DLD1 (cell line): ENCODE results near the gene FANCM.
"Not testable (repeated sequence)": the region's sequence is repeated elsewhere in the genome, so short reads cannot be mapped to it uniquely, and the experiment has no call there.

Source experiments
- in situ Hi-C: cut with HindIII; loops from 2 replicates; pipeline ENCODE4 v1.10.0; 2017; ENCODE audit warnings: low sequenced_read_pairs

Gene FANCM

GRCh38 chr14:45142083-45142482, 6.4 kb downstream of the FANCM start:
- in situ Hi-C loops = not testable (repeated sequence)

- in situ Hi-C loops = no loop called here
These were observed 8.9 kb downstream of the FANCM start for GRCh38 chr14:45144658-45145057.

GRCh38 chr14:45145214-45145613, 9.5 kb downstream of the FANCM start:
- in situ Hi-C loops = no loop called here

GRCh38 chr14:45149602-45150001, 13.9 kb downstream of the FANCM start:
- in situ Hi-C loops = no loop called here

DNA sequence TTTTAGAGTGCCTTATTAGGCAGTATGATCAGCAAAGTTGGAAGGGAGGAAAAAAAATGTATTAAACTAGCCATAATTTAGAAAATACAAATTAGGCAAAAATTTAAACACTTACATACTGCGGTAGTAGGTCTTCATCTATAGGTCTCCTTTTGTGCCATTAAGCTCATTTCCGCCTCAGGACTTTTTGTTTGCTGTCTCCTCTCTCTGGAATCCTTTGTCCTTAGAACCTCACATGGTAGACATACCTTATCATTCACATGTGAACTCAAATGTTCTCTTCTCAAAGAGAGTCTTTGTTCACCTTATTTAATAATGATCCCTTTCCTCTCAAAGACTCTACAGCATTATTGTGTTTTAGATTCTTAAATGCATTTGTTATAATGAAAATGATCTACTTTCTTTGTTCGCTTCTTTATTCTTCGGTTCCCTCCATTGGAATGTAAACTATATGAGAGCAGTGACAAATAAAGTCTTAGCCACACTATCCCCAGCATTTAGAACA, 14.7 kb downstream of the FANCM start:
- in situ Hi-C loops = no loop called here

DNA sequence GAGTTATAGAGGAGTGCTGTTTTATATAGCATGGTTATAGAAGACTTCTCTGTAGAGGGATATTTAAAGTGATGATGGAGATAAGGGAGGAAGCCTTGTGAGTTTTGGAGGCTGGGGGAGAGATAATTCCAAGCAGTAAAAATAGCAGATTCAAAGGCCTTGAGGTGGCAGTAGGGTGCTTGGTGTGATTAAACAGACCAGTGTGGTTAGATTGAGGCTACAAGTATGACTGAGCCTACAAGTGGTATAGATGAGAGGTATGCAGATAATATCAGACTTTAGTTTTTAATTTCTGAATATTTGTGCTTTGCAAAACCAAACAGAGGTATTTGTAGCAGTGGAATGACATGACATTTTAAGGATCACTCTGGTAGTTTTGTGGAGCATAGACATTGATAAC, 20.3 kb downstream of the FANCM start:
- in situ Hi-C loops = no loop called here

- in situ Hi-C loops = no loop called here
These were observed 34.2 kb downstream of the FANCM start for GRCh38 chr14:45169906-45170305.

- in situ Hi-C loops = no loop called here
These were observed 41.3 kb downstream of the FANCM start for GRCh38 chr14:45177076-45177475.

- in situ Hi-C loops = no loop called here
These were observed 45.6 kb downstream of the FANCM start for GRCh38 chr14:45181329-45181728.

DNA sequence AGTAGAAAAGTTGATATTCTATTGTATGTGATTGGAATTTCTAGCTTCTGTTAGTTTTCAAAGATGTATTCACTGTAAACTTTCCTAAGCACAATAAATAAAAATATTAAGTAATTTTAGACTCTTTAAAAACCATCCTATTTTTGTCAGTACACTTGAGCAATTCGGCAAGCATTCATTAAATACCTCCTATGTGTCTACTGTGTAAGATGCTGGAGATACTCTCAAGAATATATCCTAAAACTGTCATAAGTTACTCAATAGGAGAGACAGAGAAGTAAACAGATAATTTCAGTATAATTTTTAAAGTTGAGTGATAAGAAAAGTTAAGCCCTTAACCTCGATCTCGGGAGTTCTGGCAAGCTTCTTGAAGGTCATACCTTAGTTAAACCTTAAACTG, 46.1 kb downstream of the FANCM start:
- in situ Hi-C loops = no loop called here

- in situ Hi-C loops = no loop called here
These were observed 49.5 kb downstream of the FANCM start for GRCh38 chr14:45185100-45185814.

DNA sequence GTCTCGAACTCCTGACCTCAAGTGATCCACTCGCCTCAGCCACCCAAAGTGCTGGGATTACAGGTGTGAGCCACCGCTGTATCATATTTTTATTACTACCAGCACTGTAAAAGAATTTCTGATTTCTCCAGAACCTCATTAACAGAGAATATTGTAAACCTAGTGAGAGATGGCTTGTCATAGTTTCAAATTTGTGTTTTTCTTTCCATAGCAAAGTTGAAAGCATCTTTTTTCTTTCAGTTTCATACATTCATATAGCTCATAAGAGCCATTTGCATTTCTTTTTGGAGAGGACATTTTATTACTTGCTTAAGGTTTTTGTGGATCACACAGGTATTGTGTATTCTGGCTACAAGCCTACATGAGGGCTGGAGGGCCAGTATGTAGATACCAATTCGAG, 59.2 kb downstream of the FANCM start:
- in situ Hi-C loops = no loop called here

DNA sequence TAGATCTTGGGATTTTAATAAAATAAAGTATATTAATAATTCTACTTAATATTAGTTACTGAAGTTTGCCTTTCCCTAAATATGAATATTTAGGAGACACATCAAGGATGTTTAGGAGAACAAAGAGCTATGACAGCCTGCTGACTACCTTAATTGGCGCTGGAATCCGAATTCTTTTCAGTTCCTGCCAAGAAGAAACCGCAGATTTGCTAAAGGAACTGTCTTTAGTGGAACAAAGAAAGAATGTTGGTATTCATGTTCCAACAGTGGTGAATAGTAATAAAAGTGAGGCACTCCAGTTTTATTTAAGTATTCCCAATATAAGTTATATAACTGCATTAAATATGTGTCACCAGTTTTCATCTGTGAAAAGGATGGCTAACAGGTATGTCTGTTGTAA, 62.8 kb downstream of the FANCM start:
- in situ Hi-C loops = no loop called here

DNA sequence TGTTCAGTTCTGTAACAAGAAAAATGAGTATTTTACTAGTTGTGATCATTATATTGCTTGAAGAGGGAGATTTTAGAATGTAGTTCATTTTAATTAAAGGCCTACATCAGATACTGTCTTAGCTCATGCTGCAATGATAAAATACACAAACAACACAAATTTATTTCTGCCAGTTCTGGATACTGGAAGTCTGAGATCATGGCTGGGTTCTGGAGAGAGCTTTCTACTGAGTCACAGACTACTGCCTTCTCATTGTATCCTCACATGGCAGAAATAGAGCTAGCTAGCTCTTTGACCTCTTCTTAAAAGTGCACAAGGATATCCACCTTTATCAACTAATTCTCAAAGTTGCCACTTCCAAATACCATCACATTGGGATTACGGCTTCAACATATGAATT, 63.5 kb downstream of the FANCM start:
- in situ Hi-C loops = no loop called here

DNA sequence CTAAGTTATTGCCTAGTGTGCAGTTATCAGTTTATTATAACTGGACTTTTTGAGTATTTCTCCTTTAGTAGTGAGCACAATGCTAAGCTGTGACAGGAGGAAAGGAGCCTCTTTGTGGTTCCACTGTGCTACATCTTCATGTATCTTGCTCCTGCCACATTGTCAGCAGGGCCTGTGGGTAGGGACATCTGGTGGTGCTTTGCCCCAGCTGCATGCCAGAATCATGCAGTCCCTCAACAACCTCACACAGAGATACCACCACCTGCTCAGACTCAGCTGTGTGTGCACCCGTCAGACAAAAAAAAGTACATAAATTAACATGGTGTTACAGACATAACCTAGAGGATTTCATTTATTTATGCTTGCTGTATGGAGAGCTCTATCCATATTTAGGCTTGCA, 66.2 kb downstream of the FANCM start:
- in situ Hi-C loops = no loop called here

DNA sequence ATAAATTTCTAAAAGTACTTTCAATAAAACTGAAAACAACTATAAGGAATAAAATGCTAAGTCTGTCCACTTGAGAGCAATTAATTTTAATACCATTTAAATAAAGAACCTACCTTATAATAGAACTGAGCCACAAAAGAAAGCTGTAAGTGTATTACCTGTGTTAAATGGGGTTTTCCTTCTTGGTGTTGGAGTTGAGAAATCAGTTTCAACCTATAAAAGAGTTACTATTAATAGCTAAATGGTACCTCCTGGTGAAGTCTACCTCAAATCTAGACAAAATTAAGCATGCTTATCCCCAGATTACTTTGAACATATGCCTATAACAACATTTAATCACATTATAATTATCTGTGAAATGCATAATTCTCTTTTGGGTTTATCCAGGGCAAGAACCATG, 68.5 kb downstream of the FANCM start:
- in situ Hi-C loops = no loop called here

DNA sequence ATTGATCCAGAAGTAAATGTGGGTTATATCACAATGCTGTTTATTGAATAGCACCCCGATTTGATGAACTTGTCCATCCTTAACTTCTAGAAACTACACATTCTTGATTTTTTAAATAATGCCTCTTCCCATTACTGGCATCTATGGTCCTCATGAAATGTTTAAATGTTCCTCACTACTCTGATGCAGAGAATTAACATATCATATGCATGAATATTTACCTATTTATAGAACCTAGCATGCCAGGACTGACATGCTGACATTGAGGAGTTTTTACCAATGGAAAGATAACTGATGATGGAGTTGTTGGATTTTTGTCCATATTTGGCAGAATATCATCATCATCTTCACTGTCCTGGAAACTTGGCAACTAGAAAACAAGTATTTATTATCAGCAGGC, 74.4 kb downstream of the FANCM start:
- in situ Hi-C loops = no loop called here

- in situ Hi-C loops = no loop called here
These were observed 75.6 kb downstream of the FANCM start for GRCh38 chr14:45211295-45211694.

- in situ Hi-C loops = no loop called here
These were observed 76.5 kb downstream of the FANCM start for GRCh38 chr14:45212231-45212630.

DNA sequence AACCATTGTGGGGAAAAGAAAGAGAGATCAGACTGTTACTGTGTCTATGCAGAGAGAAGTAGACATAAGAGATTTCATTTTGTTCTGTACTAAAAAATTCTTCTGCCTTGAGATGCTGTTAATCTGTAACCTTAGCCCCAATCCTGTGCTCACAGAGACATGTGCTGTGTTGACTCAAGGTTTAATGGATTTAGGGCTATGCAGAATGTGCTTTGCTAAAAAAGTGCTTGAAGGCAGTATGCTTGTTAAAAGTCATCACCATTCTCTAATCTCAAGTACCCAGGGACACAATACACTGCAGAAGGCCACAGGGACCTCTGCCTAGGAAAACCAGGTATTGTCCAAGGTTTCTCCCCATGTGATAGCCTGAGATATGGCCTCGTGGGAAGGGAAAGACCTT, 78.0 kb downstream of the FANCM start:
- in situ Hi-C loops = not testable (repeated sequence)

GRCh38 chr14:45214341-45214740, 78.6 kb downstream of the FANCM start:
- in situ Hi-C loops = not testable (repeated sequence)

- in situ Hi-C loops = no loop called here
These were observed 86.9 kb downstream of the FANCM start for GRCh38 chr14:45222485-45223262.
